Activated T-helper 1 cell treated with anti-CD3 and anti-CD28 coated beads, Interleukin-2, amount 50 U/mL, for 16 hours (primary cell): ENCODE data around the gene CYBRD1.

Experiments
- DNase-seq, 2 donors: peaks; one replicate each; pipeline ENCODE4 v3.0.0-alpha.2; 2020; ENCODE audit warnings: low read depth in 1 of 2, low spot score in 1 of 2

The CYBRD1 gene

GRCh38 chr2:171553236-171553635 lies 31.0 kb downstream of the CYBRD1 start:
- DNase-seq = no peak

DNA sequence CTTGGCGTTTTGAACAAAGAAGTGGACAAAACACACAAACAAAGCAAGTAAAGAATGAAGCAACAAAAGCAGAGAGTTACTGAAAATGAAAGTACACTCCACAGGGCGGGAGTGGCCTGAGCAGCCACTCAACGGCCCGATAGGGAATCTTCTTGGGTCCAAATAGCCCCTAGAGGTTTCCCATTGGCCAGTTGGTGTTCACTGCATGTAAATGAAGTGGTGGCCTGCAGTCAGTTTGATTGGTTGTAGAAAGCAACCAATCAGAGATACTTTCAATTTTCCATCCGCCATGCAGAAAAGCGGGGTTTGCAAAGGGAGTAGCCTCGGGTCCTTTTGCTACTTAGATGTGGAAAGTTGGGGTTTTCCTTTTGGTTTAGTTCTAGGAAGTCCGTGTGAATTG lies 31.6 kb downstream of the CYBRD1 start:
- DNase-seq = no peak

- no peak for DNase-seq
Measured at GRCh38 chr2:171554991-171555615, 32.8 kb downstream of the CYBRD1 start.

- DNase-seq = no peak
Measured at GRCh38 chr2:171557363-171557762, 35.1 kb downstream of the CYBRD1 start.

DNA sequence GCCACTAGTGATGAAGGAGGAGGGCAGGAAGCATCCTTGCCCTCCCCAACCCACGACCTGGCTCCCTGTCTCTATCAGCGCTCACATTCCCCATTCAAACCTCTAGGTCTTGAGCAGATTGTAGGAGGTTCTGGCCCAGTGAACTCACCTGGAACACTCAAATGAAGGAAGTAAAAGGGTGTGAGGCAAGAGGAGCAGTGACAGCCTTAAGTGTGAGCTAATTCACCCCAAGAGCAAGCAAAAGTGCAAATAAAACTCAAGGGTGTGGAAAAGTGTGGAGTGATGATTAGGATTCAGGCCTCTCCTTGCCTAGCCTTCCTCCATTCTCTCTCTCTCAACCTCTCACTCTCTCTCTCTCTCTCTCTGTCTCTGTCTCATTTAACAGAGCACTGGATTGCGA lies 41.0 kb downstream of the CYBRD1 start:
- DNase-seq = no peak

- no peak for DNase-seq
Measured at GRCh38 chr2:171564463-171564862, 42.2 kb downstream of the CYBRD1 start.

GRCh38 chr2:171566057-171566456 lies 43.8 kb downstream of the CYBRD1 start:
- no peak for DNase-seq

GRCh38 chr2:171566753-171567152 lies 44.5 kb downstream of the CYBRD1 start:
- no peak for DNase-seq

DNA sequence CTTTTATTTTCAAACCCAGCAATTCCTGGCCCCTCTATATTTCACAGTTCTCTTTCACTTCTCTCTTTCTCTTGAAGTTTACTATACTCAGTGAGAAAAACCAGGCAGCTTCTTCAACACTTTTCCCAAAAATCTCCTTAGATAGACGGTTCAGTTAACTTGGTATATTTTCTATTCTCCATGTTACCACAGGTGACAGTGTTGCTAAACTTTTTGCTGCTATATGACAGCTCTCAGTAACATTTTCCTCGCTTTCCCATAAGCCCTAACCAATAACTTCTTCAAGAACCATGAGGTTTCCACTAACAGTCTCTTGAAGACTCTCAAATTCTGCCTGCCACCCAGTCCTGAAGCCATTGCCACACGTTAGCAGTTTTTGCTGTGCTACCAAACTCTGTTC lies 45.8 kb downstream of the CYBRD1 start:
- no peak for DNase-seq

GRCh38 chr2:171571721-171572120 lies 49.4 kb downstream of the CYBRD1 start:
- no peak for DNase-seq

- DNase-seq = peak; percentile 72
Measured at GRCh38 chr2:171574149-171574795, 52.0 kb downstream of the CYBRD1 start.

DNA sequence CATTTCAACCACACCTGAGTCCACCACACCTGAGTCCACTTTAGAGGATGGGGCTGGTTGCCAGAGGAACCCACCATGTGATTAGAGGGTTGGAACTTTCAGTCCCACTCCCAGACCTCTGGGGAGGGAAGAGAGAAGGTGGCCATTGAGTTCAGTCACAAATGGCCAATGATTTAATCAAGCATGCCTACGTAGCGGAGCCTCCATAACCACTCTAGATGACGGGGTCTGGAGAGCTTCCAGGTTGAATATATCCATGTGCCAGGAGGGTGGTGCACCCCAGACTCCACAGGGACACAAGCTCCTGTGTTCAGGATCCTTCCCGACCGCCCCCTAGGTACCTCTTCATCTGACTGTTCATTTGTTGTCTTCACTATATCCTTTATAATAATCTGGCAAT lies 53.3 kb downstream of the CYBRD1 start:
- no peak for DNase-seq

DNA sequence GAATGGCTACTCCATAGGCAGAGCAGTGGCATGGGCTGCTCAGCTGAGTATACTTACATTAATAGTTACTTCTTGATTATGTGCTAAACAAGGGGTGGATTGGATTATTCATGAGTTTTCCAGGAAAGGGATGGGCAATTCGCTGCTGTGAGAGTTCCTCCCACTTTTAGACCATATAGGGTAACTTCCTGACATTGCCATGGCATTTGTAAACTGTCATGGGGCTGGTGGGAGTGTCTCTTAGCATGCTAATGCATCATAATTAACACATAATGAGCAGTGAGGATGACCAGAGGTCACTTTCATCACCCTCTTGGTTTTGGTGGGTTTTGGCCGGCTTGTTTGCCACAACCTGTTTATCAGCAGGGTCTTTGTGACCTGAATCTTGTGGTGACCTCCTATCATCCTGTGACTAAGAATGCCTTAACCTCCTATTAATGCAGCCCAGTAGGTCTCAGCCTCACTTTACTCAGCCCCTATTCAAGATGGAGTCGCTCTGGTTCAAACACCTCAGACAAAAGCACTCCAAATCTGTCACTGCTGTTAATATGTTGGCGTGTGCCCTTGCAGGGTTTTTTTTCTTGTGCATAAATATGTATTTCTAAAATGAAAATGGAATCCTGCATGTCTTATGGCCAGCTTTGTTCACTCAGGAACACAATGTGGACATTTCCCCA lies 56.0 kb downstream of the CYBRD1 start:
- DNase-seq = no peak

- no peak for DNase-seq
Measured at GRCh38 chr2:171579481-171579880, 57.2 kb downstream of the CYBRD1 start.

- DNase-seq = no peak
Measured at GRCh38 chr2:171583566-171583965, 61.3 kb downstream of the CYBRD1 start.

DNA sequence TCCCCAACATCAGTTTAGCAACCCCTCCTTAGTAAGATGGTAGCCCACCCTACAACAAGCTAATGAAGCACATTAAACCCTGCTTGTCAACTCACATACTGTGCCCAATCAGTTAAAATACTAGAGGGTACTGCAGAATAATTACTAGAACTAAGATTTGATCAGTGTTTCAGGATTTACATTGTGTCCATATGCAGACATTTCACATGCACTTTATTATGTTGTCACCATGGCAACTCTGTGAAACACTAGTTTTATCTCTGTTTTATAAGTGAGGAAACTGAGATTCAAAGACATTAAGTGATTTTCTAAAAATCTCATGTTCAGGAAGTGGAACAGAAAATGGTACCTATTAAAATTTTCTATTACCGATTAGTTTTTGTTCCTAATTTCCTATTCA lies 61.7 kb downstream of the CYBRD1 start:
- no peak for DNase-seq

DNA sequence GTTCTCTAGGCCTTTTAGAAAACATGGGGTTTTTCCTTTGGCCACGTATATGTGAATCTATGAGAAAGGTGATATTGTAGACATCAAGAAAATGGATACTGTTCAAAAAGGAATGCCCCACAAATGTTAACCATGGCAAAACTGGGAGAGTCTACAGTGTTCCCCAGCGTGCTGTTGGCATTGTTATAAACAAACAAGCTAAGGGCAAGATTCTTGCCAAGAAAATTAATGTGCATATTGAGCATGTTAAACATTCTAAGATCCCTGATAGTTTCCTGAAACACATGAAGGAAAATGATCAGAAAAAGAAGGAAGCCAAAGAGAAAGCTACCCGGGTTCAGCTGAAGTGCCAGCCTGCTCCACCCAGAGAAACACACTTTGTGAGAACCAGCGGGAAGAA lies 64.9 kb downstream of the CYBRD1 start:
- no peak for DNase-seq

- no peak for DNase-seq
Measured at GRCh38 chr2:171587567-171587966, 65.3 kb downstream of the CYBRD1 start.

- no peak for DNase-seq
Measured at GRCh38 chr2:171590116-171590515, 67.8 kb downstream of the CYBRD1 start.

DNA sequence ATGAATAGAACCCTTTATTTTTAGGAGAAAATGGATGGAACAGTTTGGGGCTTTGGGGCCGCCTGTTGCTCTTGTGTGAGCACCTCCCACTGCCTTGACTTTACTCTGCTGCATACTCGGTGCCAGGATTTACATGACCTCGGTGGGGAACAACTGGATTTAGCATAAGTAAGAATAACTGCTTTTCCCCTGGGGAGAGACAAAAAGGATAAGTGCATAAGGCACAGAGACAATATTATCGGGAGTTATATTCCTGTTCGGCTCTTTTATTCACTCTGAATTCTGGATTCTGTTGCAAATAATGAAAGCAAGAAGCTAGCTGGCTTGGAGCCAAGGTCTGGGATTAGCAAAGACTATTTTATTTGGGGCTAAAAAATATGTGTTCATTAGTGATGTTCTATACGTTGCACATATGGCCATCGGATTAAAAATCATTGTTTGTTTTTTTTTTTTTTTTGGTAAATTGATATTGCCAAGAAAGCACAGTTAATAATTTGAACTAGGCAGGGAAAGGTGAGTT lies 69.8 kb downstream of the CYBRD1 start:
- DNase-seq = no peak

DNA sequence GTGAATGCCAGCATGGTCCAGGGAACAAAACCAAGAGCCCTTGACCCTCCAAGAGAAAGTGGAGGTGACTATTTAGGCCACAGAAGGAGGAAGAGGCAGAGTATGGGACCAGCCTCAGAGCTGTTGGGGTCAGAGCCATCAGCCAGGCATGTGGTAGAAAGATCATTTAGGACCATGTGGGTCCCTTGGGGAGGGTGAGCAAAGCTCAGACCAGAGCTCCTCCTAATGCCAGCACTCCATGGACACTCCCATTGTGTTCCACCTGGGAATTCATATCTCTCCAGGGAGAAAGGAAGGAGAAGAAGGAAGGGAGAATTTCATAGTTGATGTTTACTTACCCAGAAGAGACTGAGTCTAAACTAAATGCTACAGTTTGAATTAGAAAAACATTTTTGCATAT lies 73.2 kb downstream of the CYBRD1 start:
- no peak for DNase-seq

DNA sequence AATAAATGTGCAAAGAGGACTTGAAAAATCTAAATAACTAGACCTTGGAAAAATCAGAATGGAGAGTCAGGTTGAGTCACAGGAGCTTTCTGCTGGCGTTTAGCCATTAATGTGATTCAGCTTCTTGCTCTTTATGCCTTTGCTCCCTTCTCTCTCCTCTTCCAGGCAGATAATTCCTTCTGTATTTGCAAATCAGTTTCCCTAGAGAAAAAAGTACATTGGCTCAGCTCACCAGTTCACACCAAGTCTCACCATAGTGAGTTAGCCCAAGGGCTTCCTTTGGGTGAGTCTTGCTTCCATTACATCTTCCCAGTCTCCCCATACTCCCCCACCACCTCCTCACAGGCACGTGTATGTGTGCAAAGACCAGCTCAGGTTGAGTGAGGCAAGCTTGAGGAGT lies 73.6 kb downstream of the CYBRD1 start:
- DNase-seq = no peak
